HG03378 (cell line): ENCODE results near the gene TP53I11.

ENCODE experiments used
- ATAC-seq: cut with Tn5 transposase; IDR thresholded peaks from one replicate; pipeline ENCODE4 v1.9.1; 2021; ENCODE audit warnings: mild to moderate bottlenecking, moderate library complexity; ENCODE audit not compliant: unreplicated experiment

The TP53I11 gene

DNA sequence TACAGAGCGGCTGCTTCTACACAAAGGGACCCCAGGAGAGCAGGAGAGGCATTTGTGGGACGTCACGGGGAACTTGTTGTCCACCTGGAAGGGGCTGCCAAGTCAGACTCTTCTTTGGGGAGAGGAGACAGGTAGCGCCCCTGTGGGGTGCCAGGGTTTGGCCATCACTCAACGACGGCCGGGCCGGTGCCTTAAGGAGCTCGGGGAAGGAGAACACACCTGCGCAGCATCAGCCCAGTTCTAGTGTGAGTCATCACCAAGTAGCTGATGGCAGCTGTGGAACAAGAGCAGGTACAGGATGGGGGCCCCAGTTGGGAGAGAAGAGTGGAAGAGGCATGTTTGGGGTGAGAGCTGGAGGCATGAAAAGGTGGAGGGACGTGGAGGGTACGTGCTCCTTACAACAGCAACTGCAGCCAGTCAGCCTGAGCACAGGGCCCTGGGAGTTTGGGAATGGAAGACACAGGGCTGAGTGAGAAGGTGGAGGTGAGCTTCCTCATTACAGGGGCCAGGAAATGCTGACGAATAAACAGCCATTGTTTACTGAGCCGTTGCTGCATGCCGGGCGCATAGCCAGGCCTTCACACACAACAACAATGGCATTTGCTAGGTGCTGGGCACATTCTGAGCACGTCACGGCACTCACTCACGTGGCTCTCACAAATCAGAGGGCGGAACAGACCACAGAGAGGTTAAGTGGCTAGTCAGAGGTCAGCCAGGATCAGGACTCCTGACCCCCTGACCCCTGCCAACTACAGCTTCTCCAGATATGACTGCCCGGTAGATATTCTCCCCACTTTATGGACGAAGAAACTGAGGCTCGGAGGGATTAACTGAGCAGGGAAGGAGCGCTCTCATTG is 29.1 kb upstream of the TP53I11 start:
- no peak for ATAC-seq

DNA sequence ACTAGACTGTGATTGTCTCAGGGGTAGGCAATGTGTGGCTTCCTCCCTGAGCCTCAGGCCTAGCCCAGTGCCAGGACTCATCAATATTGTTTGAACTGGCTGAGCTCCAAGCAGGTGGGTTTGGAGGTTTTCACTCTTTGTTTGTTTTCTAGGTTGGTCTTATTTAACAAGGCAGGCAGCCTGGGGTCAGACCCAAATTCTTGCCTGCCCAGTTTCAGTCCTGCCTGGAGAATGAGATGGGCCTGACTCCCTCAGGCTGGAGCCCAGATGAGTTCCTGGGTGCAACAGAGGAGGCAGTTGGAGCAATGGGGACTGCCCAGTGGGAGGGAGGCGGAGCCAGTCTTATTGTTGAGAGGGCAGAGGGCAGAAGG is 28.3 kb upstream of the TP53I11 start:
- ATAC-seq: no peak

DNA sequence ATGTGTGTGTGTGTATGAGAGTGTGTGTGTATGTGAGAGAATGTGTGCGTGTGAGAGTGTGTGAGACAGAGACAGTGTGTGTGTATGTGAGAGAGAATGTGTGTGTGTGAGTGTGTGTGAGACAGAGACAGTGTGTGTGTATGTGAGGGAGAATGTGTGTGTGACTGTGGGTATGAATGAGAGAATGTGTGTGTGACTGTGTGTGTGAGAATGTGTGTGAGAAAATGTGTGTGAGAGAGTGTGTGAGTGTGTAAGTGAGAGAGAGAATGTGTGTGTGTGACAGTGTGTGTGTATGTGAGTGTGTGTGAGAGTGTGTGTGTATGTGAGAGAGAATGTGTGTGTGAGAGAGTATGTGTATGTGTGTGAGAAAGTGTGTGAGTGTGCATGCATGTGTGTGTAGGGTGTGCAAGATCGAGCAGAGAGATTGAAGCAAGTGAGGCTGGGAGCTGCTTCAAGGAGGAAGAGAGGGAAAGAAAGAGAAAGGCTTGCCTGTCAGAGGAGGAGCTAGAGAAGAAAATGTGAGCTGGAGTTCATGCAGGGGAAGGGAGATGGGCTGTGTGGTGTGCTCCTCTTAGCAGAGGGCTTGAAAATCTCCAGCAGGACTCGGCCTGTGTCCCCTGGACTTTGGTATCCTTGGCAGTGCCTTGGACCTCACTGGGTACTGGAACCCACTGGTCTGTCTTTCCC is 27.7 kb upstream of the TP53I11 start:
- no peak for ATAC-seq

DNA sequence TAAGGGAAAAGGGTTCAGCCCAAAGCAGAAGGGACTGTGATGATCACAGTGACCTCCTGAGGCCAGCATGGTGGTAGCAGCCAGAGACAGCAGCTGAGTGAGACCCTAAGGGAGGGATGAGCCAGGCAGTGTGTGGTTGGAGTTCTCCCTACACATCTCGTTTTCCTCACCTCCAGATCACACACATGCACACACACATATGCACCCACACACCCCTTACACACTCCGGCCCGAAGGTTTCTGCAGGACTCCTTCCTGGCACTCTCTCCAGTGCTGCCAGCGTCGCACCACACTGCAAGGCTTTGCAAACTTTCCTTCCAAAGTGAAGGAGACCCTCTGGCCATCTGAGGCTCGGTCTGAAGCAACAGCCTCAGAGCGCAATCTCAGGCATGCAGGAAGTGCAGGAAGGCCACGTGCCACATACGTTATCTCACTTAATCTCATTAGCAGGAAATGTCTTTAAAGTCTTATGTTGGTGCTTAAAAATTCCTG is 26.9 kb upstream of the TP53I11 start:
- no peak for ATAC-seq

DNA sequence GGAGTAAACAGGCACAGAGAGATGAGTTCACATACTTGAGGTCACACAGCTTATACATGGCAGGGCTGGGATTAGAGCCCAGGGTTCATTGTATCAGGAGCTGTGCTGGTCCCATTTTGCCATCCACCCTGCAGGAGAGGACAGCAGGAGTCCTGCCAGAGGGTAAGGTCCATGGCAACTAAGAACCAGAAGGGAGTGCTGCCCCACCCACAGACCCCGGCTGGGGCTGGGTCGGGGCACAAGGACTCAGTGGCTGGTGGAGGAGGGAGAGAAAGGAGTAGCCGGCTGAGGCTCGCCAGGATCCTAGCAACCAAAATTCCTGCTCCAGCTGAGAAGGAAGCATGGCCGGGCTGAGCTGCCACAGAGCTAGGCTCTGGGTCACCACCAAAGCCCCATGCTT is 25.9 kb upstream of the TP53I11 start:
- no peak for ATAC-seq

DNA sequence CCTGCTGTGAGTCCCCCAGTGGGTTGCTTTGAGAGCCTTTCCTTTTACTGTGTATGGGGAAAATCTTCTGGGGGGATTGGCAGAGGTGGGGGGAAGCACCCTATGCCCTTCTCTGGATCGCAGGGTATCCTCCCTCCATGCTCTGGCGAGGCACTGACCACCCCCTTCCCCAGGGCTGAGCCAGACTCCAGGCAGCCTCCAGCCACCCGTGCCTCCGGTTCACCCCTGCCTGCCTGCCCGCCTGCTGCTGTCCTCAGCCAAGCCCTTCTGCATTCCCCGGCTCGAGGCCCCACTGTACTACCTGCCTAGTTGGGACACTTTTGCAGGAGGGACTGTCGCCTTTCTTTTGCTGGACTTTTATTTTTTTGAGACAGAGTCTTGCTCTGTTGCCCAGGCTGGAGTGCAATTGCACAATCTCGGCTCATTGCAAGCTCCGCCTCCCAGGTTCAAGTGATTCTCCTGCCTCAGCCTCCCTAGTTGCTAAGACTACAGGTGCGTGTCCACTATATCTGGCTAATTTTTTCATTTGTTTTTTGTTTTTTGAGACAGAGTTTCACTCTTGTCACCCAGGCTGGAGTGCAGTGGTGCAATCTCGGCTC is 23.8 kb upstream of the TP53I11 start:
- ATAC-seq: no peak

DNA sequence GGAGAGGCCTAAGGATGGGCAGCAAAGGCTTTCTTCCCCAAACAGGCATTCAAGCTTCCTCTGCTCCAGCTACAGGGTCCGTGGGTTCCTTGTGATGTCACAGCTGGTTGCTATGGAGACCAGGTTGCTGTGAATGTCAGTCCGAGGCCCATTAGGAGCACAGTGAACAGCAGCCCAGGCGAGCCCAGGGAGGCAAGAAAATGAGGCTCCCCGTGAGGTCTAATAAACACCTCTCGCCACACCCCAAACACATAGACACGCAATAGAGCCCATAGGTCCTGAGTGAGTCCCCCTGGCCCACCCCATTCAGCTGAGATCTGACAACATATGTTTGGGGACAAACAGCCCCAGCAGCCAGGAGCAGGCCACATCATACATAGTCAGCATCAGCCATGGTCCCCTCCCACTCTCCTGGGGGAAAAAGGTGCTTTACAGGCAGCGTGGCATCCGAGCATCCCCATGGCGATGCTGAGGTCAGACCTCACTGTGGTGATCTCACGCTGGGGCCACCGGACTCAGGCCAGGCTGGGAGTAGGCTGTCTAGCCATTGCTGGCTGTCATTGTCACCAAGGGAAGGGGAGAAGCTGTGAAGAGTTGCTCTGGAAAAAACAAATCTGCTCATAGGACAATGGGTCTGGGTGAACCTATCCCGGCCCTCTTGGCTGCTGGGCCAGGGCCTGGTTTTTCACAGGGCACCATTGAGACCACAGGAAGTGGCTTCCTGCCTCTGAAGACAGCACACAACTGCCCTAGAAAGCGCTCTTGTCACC is 23.1 kb upstream of the TP53I11 start:
- no peak for ATAC-seq

DNA sequence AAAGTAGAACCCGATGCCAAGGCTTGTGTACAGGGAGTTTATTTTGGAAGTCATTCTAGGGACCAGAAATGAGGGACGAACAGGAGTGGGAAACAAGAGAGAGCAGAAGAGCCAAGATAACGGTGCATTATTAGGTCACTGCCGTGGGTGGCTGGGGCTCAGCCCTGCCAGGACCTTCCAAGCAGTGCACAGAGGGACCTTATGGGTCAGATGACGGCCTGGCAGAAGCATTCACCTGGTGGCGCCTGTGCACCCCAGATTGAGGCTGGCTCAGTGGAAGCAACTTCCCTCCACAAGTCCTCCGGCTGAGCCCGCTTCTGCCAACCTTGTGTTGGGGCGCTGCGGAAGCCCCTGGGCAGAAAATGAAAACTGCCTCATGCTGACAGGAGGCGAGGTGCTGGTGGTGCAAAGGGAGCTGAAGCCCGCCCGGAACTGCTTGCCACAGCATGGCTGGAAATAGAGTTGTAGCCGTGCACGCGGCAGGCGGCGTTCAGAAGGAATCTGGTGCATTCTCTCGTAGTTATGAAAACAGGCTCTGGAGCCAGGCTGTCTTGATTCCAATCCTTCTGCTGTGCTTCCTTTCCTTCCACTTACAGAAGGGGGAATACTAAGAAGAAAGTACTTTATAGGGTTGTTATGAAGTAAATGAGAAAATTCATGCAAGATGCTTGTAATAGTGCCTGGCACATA is 22.2 kb upstream of the TP53I11 start:
- no peak for ATAC-seq

DNA sequence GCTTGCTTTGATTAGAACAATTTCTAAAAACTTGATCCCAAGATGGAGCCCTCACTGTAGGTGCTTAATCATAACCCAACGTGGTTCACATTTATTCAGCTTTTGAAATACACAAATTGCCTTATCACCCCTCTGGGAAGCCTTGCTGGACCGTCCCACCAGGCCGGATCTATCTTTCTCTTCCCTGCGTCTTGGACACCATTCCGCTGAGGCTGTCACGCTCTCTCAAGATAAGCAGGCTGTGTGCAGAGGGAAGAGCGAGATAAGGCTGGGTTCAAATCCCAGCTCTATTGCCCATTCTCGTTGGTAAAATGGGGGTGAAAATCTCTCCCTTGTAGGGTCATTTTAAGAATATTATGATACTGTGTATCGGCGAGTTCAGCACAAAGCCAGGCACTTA is 20.5 kb upstream of the TP53I11 start:
- no peak for ATAC-seq

DNA sequence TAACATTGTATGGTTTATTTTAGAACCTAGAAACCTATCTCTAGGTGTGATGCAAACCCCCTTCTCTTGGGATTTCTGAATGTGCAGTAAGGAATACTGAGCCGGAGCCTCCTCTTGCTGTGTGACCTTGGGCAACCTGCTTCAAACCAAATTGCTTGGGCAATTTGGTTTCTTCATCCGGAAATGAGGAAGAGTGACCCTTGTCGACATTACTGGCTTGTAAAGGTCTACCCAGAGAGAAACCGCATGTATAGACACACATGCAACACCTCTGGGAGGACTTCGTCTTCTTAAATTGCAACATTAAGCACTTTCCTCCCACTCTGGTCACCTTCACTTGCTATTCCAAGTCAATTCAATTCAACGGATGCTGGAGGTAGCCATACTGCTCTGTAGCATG is 19.6 kb upstream of the TP53I11 start:
- no peak for ATAC-seq

DNA sequence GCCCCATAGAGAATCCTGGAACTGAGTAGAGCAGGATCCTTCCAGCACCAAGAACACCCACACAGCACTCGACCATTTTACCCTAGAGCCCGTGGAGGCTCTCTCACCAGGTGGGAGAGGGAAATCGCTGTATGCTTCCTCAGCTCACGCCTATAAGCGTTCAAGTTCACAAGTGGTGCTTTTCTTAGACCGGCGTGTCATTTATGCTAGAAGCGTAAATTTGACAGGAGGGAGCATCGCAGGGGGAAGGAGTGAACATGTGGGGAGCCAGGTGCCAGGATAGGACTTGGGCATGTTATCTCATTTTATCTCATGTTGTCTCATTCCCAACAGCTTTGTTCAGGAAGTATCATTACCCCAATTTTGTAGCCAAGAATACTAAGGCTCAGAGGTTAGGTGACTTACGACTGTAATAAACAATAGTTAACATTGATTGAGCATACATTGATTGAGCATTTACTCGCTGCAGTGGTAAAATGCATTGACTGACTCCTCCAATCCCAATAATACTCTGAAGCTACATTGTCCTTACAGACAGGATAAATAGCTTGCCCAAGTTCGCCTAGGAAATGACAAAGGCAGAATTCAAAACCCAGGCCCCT is 19.1 kb upstream of the TP53I11 start:
- ATAC-seq: no peak

DNA sequence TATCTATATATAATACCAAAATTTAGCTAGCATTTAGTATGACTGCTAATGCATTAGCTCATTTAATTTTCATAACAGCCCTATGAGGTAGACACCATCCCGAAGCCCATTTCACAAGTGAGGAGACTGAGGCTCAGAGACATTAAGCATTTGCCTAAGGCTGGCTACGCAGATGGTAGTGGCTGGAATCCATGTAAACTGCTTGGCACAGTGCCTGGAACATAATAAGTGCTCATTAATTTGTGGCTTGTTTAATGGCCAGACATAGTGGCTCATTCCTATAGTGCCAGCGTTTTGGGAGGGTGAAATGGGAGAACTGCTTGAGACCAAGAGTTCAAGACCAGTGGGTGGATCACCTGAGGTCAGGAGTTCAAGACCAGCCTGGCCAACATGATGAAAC is 17.8 kb upstream of the TP53I11 start:
- ATAC-seq: no peak

DNA sequence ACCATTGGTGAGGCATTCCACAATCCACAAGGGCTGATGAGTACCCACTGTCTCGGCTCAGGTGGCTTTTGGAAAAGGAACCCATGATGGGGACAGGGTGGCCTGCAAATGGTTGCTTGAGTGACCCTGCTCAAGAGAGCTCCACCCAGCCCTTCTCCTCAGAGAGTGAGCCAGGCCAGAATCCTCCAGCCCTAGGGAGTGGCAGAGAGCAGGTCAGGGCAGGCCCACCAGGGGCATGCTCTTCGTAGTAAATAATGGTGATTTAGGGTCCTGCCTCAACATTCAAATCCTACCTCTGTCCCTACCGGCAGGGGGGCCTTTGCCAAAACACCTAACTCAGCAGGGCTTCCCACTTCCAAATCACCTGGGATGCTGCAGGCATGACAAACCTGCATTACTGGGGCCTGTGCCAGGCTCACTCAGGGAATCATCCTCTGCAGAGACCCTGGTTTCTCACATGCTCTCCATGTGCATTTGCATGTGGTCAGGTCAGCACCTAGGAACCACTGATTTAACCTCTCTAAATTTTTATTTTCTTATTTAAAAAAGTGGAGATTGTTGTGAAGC is 17.3 kb upstream of the TP53I11 start:
- no peak for ATAC-seq

DNA sequence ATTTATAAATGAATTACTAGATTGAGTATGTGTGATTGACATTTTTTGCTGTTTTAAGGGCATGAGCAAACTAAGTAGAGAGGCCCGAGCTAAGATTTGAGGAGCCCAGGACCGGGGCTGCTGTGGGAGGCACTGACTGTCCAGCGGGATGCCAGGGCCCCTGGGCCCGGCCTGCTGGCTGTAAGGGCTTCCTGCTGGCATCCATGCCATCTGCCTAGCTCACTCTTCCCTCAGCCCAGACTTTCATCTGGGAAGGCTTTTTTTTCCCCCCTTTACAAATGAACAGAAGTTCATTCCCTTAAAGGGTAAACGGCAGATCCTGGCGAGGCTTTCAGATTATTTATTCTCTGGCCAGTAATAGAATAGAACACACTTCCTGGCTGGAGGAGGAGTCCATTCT is 16.0 kb upstream of the TP53I11 start:
- ATAC-seq: no peak

DNA sequence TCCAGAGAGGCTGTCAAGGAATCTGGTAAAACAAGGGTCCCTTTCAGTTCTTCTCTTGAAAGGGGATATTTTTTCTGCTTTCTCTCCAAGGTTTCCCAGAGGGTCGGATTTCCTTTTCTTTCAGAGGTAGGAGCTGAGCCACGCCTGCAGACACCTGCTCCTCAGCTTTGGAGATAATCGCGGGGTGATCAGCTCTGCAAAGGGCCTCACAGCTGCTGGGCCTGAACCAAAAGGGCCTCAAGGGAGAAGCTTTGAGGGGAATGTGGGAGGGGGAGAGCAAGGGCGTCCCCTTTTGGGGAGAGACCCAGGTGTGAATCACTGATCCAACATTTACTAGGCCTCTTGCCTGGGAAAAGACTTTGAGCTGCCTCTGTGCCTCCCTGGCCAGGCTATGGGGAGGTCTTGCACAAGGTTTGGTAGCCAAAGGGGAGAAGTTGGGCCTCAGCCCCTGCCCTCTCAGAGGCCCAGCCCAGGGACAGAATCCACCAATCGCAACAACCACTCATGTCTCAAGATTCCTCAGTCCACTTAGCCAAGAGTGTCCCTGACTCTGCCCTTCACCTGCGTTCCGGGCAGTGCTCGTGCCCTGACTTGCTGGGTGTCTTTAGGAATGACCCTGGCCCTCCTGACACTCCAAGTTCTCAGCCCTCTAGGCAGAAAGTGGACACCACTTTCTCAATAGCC is 14.0 kb upstream of the TP53I11 start:
- ATAC-seq: no peak

DNA sequence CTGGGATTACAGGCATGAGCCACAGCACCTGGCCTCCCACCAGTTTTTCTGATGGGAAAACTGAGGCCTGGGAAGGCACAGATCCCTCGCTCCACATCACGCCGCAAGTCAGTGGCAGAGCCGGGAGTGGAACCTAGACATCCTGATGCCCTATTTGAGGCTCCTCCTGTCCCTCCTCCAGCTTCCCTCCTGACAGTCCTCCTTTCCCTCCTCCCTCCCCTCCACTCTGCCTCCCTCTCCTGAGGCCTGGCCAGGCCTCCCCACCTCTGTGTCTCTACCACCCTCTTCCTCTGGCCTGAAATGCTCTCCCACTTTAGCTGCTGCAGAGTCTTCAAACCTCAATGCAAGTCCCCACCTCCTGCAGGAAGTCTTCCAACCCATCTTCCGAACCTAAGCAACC is 13.3 kb upstream of the TP53I11 start:
- no peak for ATAC-seq

DNA sequence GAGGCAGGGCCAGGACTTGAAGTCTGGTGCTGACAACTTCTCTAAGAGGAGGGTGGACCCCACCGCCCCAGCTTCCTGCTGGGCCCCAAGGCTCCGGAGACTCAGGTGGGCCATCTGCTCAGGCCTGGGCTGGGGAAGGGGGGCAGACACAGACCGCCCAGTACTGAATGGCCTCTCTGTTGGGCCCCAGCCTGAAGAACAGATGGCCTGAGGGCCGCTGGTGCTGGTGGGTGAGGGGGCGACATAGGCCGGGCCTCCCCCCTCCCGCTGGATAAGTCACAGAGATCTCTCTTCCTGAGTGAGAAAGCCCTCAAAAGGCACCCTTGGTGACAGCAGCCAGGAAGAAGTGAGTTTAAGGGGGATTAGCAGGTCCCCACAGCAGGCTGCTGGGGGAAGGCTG is 12.5 kb upstream of the TP53I11 start:
- no peak for ATAC-seq

DNA sequence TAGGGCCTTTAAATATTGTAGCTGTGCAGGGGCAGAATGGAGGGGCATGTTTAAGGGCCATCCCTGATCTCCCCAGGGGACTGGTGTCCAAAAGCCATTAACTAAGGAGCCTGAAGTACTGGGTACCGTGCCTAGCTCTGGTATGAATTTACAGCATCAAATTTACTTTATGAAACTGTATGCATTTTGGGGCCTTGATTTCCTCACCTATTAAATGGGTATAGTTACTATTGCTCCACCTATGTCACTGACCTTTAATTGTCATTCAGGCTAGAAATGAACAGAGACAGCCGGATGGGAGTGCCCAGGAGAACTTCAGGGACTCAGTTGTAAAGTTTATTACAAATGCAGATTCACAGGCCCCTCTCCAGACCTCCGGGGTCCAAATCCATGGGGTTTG is 11.8 kb upstream of the TP53I11 start:
- ATAC-seq: no peak

DNA sequence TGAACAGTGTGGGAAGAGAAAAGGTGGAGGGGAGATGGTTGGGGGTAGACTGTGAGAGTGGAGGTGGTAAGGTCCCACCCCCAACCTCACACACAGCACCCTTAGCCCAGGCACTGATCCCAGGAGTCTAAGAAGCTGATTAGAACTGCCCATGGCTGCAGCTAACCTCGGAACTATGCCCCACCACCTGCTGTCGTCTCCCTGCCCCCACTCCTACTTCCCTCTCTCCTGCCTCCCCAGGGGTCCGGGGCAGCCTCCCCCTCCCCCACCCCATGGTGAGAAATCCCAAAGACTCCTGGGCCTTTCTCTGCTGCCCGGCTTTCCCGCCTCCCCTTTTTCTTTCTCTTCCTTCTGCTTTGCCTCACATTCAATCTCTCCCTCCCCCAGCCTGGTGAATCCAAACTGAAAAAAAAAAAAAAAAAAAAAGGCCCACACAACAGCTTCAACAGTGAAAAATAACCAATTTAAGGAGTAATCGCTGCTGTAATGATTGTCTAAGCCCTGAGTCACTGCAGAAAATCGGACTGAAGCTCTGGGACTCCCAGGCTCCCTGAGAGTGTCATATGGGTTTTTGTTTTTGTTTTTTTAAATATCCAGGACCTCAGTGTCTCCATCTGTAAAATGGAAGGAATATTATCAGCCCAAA is 9.6 kb upstream of the TP53I11 start:
- no peak for ATAC-seq
